ENCODE results near the gene ATP5F1D. TPM values are rescaled to one million over a fixed set of nuclear protein-coding genes. Genes with fewer than 3 reads are reported as not detected.

ATP5F1D gene
- total and polyA plus RNA-seq, 2 of the 13 experiments (the other 11 are each of a cell fraction or from before 2014, with no cell fraction given), result 39.4 to 78.7 TPM

- TF ChIP-seq RNF219 (CRISPR knock-in tag; IDR thresholded peaks at IDR 0.05), result no peak
- peak; percentile 9; the same call in 1 of the 2 replicates for TF ChIP-seq ZNF749 (CRISPR knock-in tag; IDR thresholded peaks at IDR 0.05; ENCODE audit: borderline replicate concordance)
- TF ChIP-seq ZNF740 (CRISPR knock-in tag; IDR thresholded peaks at IDR 0.05), result no peak
- TF ChIP-seq ZBTB40 (IDR thresholded peaks at IDR 0.05), result no peak
- TF ChIP-seq ZBTB40 (CRISPR knock-in tag; IDR thresholded peaks at IDR 0.05), result 0 out of 2 replicates have a peak, but pooled peaks have one; percentile 9
- 0 out of 2 replicates have a peak, but pooled peaks have one; percentile 82 for TF ChIP-seq ZNF841 (CRISPR knock-in tag; IDR thresholded peaks at IDR 0.05; ENCODE audit: borderline replicate concordance)
- no peak for TF ChIP-seq ZNF101 (CRISPR knock-in tag; IDR thresholded peaks at IDR 0.05; ENCODE audit: borderline replicate concordance, low read depth)
- no peak for TF ChIP-seq HOXA5 (CRISPR knock-in tag; IDR thresholded peaks at IDR 0.05)
- TF ChIP-seq, protein P1, sequence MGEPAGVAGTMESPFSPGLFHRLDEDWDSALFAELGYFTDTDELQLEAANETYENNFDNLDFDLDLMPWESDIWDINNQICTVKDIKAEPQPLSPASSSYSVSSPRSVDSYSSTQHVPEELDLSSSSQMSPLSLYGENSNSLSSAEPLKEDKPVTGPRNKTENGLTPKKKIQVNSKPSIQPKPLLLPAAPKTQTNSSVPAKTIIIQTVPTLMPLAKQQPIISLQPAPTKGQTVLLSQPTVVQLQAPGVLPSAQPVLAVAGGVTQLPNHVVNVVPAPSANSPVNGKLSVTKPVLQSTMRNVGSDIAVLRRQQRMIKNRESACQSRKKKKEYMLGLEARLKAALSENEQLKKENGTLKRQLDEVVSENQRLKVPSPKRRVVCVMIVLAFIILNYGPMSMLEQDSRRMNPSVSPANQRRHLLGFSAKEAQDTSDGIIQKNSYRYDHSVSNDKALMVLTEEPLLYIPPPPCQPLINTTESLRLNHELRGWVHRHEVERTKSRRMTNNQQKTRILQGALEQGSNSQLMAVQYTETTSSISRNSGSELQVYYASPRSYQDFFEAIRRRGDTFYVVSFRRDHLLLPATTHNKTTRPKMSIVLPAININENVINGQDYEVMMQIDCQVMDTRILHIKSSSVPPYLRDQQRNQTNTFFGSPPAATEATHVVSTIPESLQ (CRISPR knock-in tag; conservative IDR thresholded peaks at IDR 0.05), result no peak
- no peak for TF ChIP-seq MATR3 (CRISPR knock-in tag; IDR thresholded peaks at IDR 0.05)
- no peak for TF ChIP-seq XBP1 (CRISPR knock-in tag; IDR thresholded peaks at IDR 0.05)
- no peak for TF ChIP-seq ZFP36L2 (CRISPR knock-in tag; IDR thresholded peaks at IDR 0.05)
- TF ChIP-seq HIVEP1 (CRISPR knock-in tag; IDR thresholded peaks at IDR 0.05), result no peak; the same call in 1 of the 2 replicates
- TF ChIP-seq CBX5 (CRISPR knock-in tag; IDR thresholded peaks at IDR 0.05; ENCODE audit: borderline replicate concordance), result no peak
- no peak for TF ChIP-seq FOXO1 (CRISPR knock-in tag; IDR thresholded peaks at IDR 0.05)
- no peak for TF ChIP-seq HMG20B (CRISPR knock-in tag; conservative IDR thresholded peaks at IDR 0.05)
Measured at GRCh38 chr19:1275260-1275975, 33.9 kb downstream of the ATP5F1D start, which contains the start of gene FAM174C (continued).

Measured in HepG2 (cell line).